HG03097 (cell line): ENCODE measurements around the gene MRPL43.
"Not testable (repeated sequence)": the region's sequence is repeated elsewhere in the genome, so short reads cannot be mapped to it uniquely, and the experiment has no call there.

ENCODE experiments used
- ATAC-seq: cut with Tn5 transposase; IDR thresholded peaks from one replicate; pipeline ENCODE4 v1.9.1; 2021; ENCODE audit not compliant: unreplicated experiment, low FRiP score

Gene MRPL43

GRCh38 chr10:100986952-100987684 lies at the start of gene MRPL43, which contains the start of gene TWNK:
Gene MRPL43, minus strand, starts transcription at chr10:100987497. Its CDS starts 54 bp downstream, at chr10:100987443.
Gene TWNK, plus strand, starts transcription at chr10:100987543. Its CDS starts 668 bp downstream, at chr10:100988211.
- ATAC-seq = peak; percentile 62

GRCh38 chr10:101036726-101037125 lies 49.4 kb upstream of the MRPL43 start:
- ATAC-seq = no peak

GRCh38 chr10:101035916-101036702 lies 48.8 kb upstream of the MRPL43 start:
- ATAC-seq = no peak

GRCh38 chr10:101035314-101035713 lies 48.0 kb upstream of the MRPL43 start:
- no peak for ATAC-seq

- ATAC-seq = not testable (repeated sequence)
These were observed 47.1 kb upstream of the MRPL43 start for GRCh38 chr10:101034404-101034803.

GRCh38 chr10:101033276-101033675 lies 46.0 kb upstream of the MRPL43 start:
- no peak for ATAC-seq

GRCh38 chr10:101032637-101033224 lies 45.4 kb upstream of the MRPL43 start:
- no peak for ATAC-seq

- ATAC-seq = no peak
These were observed 44.7 kb upstream of the MRPL43 start for GRCh38 chr10:101031796-101032636.

- ATAC-seq = peak; percentile 83
These were observed 44.0 kb upstream of the MRPL43 start, which contains the start of the genes PDZD7 and SFXN3 for GRCh38 chr10:101031128-101031795. Gene PDZD7, minus strand, starts transcription at chr10:101031129. Its CDS starts 910 bp downstream, at chr10:101030219. Gene SFXN3, plus strand, starts transcription at chr10:101031234. Its CDS starts 3,461 bp downstream, at chr10:101034695.

- ATAC-seq = no peak
These were observed 43.3 kb upstream of the MRPL43 start for GRCh38 chr10:101030496-101031127.

- ATAC-seq = no peak
These were observed 42.4 kb upstream of the MRPL43 start for GRCh38 chr10:101029520-101030295.

- ATAC-seq = no peak
These were observed 41.4 kb upstream of the MRPL43 start for GRCh38 chr10:101028446-101029337.

- no peak for ATAC-seq
These were observed 39.9 kb upstream of the MRPL43 start for GRCh38 chr10:101027106-101027720.

- ATAC-seq = no peak
These were observed 35.8 kb upstream of the MRPL43 start for GRCh38 chr10:101022967-101023705.

GRCh38 chr10:101021692-101022251 lies 34.5 kb upstream of the MRPL43 start:
- no peak for ATAC-seq

GRCh38 chr10:101021239-101021638 lies 33.9 kb upstream of the MRPL43 start:
- ATAC-seq = no peak
